RKO (cell line): Measurements from ENCODE around the gene KCNK4.

Experiments
- DNase-seq: peaks from one replicate; pipeline ENCODE4 v3.0.0-alpha.2; 2016; ENCODE audit warnings: low spot score

KCNK4 gene

DNA sequence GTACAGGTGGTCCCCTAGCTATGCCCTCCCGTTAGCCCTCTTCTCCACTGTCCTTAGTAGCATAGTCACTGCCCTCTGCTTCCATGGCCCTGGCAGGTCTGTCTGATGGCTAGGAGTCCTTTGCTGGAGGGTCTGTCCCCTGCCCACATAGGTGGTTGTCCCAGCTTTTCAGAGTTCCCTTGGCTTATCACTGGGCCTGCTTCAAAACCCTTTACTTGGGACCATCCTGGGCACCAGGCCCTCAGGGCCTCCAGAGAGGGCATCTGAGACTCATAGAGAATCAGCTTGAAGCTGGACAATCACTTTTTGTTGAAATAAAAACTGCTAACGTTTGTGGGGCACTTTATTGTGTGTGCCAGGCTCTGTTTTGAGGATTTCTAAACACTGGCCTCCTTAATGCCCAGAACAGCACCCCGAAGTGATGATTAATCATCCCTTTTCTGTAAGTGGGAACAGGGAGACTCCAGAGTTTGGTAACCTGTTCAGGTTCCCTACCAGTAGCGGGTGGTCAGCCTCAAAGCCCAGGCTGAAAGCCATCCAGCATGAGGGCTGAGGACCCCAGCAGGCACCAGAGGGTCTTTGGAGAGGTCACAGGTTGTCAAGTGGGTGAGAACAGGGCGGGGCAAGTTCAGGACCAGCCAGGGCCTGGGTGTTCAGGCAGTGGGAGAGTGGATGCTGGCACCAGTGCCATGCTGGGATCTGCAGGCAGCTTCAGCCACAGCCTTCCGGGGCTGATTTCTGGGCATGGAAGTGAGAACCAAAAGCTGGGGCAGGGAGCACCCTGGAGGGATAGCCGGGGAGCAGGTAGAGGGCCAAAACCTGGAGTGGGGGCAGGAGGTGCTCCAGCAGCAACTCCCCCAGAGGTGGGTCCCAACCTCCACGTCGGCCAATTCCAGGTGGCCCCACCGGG, 495 bp upstream of the KCNK4 start:
- no peak for DNase-seq

DNA sequence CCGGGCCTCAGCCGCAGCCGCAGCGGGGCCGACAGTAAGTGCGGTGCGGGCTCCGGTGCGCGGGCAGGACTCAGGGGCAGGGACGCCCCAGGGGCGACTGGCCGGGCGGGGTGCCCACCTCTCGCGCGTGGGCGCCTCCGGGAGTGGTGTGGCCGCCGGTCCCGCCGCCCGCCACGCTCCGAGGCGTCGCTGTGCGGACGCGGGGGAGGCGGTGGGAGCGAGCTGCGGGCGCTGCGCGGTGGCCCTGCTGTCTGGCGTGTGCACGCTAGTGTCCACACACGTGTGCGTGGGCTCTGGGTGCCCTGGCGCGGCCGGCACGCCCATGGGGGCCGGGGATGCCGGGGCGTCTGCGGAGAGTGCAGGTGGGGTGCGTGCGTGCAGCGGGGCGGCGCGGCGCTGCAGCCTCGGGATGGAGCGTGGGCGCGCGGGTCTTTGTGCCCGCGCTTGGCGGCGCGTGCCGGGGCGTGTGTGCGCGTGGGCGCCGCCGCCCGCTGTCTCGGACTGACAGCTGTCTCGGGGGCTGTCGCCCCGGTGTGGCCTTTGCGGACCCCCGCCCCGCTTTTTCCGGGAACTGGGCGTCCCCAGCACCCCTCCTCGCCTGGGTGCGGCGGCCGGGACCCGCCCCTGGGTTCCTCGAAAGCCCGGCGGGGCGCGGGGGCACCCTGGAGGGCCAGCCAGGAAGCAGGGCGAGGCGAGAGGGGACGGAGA, 804 bp downstream of the KCNK4 start:
- no peak for DNase-seq

DNA sequence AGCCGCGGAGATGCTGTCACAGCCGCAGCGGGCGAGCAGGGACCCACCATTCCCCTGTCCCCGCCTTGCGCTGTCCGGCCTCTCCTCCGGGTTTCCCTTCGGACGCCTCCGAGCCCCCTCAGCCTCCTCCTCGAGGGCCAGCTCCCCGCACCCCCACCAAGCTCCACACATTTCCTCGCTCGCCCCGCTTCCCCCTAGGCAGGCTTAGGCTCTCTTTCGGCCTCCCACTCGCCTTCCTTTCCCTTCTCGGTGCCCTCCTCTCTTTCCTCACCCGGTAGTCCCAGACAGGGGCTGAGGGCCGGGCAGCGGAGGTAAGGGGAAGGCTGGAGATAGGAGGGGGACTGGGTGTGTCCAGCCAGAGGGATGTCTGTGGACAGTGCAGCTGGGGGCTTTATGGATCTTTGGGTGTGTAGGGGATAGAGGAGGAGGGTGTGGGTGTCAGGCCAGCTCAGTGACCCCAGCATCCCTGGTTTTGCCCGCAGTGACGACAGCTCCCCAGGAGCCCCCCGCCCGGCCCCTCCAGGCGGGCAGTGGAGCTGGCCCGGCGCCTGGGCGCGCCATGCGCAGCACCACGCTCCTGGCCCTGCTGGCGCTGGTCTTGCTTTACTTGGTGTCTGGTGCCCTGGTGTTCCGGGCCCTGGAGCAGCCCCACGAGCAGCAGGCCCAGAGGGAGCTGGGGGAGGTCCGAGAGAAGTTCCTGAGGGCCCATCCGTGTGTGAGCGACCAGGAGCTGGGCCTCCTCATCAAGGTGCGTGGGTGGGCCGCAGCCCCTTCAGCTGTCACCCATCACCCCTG, 1.6 kb downstream of the KCNK4 start:
- no peak for DNase-seq

DNA sequence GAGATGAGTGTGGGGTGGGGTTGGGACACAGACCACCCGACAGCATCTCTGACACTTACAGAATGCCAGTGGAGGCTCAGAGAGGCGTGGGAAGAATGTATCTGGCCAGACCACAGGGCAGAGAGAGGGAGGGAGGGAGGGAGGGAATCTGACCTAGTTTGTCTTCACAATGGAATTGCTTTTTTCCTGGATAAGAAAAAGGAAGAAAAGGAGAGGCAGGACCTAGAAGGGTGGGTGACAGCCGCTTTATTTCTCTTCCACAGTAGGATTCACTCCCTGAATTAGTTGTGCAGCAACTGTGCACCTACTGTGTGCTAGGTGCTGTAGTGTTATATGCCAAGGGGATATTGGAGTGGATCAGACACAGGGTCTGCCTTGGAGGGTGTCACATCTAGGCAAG, 3.7 kb downstream of the KCNK4 start:
- no peak for DNase-seq

DNA sequence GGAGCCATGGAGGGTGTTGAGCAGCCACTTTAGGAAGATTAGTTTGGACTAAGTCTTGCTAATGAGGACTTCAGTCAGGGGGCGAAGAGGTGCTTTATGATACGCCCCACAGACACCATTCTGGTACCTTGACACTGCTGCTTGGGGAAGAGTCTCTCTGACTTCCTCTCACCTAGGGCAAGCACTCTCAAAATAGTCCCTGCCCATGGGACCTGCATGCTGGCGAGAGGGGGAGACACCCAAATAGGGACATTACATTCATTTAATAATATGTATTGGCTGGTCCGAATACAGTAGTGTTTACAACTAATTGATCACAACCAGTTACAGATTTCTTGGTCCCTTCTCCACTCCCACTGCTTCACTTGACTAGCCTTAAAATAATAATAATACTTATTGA, 4.7 kb downstream of the KCNK4 start:
- DNase-seq = no peak

DNA sequence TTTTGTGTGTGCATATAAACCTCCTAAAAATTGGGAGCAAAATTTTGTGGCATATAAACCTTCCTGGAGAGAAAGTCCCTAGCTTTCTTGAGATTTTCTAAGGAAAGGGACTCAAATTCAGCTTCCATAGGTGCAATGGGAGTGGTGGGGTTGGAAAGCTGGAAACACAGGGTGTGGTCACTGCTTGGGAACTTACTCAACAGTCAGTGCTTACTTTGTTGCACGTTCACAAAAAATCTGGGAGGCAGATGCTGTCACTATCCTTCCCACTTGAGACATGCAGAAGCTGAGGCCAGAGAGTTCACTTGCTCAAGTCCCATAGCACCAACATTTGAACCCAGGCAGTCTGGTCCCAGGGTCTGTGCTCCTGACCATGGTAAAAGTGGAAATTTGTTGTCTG, 5.1 kb downstream of the KCNK4 start:
- DNase-seq = no peak

DNA sequence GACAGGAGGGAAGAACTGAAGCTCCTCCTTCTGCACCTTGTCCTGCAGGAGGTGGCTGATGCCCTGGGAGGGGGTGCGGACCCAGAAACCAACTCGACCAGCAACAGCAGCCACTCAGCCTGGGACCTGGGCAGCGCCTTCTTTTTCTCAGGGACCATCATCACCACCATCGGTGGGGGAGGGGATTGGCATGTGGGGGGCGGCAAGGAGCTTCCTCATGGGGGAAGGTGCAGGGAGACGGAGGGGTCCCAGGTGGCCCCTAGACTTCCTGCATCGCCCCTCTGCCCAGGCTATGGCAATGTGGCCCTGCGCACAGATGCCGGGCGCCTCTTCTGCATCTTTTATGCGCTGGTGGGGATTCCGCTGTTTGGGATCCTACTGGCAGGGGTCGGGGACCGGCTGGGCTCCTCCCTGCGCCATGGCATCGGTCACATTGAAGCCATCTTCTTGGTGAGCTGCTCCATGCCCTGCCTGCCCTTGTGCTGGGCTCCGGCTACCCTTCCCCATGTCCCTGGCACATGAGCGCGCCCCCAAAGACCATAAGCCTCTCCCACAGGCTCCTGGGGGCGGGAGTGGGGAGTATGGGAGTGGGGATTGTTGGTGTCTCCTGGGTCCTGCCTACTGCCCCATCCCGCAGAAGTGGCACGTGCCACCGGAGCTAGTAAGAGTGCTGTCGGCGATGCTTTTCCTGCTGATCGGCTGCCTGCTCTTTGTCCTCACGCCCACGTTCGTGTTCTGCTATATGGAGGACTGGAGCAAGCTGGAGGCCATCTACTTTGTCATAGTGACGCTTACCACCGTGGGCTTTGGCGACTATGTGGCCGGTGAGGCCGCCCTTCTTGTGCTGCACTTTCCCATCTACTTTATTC, 6.0 kb downstream of the KCNK4 start:
- no peak for DNase-seq

DNA sequence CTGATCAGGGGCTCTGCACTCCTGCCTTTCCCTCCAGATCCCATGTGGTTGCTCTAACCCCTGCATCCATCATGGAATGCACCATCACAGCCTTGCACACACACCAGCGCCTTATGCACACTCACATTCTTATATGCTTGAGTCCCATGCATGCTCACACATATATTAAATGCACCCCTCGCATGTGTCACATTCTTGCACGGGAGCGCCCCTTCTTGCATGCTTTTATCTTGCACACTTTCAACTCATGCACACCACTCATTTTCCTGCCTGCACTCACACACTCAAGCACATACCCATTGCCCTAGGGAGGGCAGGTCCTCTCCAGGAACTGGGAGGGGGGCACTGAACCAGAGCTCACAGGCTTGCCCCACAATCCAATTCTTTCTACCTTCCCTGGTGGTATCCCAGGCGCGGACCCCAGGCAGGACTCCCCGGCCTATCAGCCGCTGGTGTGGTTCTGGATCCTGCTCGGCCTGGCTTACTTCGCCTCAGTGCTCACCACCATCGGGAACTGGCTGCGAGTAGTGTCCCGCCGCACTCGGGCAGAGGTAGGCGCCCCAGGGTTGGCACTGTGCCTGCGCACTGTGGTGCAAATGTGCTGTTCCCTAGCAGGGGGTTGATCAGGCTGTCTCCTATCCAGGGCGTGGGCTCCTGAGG, 6.7 kb downstream of the KCNK4 start:
- DNase-seq = no peak

DNA sequence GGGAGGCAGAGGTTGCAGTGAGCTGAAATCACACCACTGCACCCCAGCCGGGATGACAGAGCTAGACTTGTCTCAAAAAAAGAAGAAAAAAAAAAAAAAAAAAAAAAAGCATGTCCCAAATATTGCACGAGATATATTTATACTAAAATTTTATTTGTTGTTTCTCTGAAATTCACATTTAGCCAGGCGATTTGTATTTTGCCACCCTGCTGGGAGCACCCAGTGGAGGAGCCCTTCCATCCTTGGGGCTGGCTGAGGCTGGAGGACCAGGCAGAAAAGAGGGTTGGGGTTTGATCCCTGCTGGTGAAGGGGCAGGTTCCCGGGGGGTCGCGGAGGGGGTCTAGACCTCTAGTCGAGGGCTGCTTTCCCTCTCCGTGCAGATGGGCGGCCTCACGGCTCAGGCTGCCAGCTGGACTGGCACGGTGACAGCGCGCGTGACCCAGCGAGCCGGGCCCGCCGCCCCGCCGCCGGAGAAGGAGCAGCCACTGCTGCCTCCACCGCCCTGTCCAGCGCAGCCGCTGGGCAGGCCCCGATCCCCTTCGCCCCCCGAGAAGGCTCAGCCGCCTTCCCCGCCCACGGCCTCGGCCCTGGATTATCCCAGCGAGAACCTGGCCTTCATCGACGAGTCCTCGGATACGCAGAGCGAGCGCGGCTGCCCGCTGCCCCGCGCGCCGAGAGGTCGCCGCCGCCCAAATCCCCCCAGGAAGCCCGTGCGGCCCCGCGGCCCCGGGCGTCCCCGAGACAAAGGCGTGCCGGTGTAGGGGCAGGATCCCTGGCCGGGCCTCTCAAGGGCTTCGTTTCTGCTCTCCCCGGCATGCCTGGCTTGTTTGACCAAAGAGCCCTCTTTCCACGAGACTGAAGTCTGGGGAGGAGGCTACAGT, 8.1 kb downstream of the KCNK4 start:
- no peak for DNase-seq

DNA sequence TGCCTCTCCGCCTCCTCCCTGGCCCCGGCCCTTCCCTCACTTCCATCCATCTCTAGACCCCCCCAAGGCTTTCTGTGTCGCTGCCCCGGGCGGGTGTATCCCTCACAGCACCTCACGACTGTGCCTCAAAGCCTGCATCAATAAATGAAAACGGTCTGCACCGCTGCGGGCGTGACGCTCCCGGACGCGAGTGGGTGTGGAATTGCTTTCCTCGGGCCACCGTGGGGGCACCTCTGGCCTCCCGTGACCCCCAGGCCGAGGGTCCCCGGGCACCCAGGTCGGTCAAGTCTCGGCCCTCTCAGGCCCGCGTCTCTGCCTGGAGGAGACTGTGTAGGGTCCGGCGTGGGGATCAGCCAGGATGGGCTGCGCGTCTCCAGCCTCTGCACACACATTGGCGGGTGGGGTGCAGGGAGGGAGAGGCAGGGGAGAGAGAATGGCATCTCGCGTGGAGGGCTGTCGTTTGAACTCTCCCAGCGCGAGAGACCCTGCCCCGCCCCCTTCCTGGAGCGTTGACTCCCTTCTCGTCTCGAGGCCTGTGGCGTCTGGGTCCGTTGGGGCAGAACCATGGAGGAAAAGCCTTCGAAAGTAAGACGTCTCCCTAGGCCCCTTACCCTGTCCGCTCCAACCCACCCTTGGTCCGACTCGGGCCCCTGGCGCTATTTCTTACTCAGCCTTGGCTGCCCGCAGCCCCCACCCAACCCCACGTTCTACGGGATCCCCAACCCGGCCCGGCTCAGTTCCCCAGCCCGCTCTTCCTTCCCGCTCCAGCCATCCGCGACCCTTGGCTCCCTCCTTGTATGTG, 8.9 kb downstream of the KCNK4 start, which contains the start of gene CATSPERZ:
Gene CATSPERZ (plus strand): TSS at position 512 of the 802 bp plus-strand sequence. CDS start 53 bp downstream, at position 565.
- no peak for DNase-seq

DNA sequence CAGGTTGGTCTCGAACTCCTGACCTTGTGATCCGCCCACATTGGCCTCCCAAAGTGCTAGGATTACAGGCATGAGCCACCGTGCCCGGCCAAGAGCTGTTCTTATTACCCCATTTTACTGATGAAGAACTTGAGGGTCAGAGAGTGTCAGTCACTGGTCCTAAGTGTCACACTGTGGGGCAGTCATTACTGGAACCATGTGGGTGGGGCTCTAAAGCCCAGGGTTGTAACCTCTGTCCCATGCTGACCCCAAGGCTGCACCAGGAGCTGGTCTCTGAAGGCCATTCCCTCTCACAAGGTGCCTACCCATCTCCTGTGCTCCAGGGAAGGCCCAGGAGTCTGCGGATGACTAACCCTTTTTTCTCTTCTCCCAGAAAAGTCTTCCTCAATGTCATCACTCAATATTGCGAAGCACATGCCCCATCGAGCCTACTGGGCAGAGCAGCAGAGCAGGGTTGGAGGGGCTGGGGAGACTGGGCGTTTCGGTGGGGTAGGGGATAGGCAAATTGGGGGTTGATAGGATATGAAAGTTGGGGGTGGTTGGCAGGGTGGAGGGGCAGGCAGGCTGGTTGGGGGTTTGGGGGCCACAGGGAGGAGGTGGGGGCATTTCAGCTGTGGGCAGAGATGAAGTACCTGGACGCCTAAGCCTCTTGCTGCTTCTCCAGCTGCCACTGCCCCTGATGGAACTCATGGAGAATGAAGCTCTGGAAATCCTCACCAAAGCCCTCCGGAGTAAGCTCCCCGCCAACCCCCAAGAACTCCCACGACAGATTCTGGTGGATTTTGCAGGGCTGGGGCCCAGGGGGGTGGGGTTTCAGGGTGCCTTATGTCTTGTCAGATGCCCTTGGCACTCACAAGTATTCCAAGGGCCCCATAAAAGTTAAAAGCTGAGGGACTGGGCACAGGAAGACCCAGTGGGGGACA, 12.3 kb downstream of the KCNK4 start:
- no peak for DNase-seq

DNA sequence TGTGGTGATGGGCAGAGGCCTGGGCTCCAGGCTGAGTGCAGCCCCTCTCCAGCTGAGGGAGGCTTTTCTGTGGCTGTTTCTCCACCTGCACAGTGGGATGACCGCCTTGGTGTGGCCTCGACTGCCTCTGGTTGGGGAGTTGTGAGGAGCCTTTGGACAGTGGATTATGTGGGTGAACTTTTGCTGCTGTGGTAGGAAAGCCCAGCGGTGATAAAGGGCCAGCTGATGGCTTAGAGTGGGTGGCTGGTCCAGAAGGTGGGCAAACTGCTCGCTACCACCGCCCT, 12.9 kb downstream of the KCNK4 start:
- no peak for DNase-seq

DNA sequence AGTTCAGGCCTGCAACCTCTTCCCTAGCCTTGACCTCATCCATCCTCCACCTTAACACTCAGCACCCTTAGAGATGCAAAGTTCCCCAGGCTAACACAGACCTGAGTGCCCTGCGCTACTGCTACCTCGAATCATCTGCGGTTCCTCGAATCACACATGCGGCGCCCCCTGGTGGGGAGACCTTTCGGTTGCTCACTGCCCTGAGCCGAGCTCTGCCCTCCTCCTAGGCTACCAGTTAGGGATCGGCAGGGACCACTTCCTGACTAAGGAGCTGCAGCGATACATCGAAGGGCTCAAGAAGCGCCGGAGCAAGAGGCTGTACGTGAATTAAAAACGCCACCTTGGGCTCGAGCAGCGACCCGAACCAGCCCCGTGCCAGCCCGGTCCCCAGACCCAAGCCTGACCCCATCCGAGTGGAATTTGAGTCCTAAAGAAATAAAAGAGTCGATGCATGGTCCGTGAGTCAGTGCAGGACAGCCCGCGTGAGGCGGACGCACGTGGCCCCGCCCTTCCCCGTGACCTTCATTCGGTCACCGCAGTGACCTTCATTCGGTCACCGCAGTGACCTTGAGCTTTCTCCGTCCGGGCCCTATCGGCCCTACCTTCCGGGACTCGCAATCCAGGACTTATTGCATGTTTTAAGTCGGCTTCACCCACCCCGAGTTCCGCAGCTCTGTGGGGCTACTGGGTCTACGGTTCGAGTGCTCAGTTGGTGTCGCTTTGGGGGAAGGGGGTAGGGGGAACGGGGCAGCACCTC, 13.4 kb downstream of the KCNK4 start:
- DNase-seq = peak; percentile 93

DNA sequence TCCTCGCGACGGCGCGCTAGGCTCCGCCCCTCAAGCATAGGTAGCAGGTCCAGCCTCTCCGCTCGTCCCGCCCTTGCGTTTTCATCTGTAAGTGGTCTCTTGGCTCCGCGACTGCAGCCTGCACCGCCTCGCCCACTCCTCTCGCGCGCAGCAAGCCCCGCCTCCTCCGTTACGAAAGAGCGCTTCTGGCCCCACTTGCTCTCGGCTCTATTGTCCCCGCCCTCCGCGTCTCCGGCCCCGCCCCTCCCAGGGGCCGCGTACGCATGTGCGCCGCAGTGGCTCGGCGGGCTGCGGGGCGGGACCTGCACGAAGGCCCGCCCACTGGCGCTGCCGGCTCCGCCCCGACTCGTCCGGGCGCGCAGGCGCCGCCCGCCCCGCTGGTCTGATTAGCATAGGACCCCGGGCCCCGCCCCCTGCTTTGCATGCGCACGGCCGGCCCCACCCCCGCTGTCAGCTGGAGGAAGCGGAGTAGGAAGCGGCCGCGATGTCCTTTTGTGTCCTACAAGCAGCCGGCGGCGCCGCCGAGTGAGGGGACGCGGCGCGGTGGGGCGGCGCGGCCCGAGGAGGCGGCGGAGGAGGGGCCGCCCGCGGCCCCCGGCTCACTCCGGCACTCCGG, 14.1 kb downstream of the KCNK4 start, which contains the start of gene ESRRA:
Gene ESRRA (plus strand): TSS at position 450 of the 616 bp plus-strand sequence. CDS start 1,656 bp downstream, outside the sequence.
- DNase-seq = peak; percentile 96

DNA sequence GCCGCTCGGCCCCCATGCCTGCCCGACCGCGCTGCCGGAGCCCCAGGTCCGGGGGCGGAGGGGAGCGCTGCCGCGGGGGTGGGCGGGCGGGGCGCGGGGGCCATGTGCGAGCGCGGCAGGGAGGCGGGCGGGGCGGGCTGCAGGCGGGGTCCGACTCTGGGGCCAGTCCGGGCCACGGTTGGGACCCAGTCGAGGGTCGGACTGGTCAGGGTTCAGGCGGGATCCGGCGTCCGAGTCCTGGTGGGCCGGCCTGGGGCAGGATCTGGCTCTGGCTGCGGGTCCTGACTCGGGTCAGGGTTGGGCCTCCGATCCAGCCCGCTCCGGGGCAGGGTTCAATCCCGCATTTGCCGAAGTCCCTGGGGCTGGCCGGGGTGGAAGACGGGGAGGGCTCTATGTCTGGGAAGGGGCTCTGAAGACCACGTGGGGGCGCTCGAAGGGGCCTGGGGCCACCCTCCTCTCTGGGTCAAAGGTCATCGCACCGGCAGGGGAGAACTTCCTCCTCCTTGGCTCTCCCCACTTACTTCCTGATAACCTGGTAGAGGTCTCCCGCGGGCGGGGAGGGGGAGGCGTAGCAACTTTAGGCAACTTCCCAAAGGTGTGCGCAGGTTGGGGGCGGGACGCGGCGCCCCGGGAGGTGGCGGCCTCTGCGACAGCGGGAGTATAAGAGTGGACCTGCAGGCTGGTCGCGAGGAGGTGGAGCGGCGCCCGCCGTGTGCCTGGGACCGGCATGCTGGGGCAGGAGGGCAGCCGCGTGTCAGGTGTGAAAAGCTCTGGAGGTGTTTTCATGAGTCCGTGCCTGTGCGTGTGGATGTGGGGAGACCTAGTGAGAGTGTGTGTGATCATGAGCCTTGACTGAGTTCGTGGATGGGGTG, 14.8 kb downstream of the KCNK4 start:
- DNase-seq = peak; percentile 63

DNA sequence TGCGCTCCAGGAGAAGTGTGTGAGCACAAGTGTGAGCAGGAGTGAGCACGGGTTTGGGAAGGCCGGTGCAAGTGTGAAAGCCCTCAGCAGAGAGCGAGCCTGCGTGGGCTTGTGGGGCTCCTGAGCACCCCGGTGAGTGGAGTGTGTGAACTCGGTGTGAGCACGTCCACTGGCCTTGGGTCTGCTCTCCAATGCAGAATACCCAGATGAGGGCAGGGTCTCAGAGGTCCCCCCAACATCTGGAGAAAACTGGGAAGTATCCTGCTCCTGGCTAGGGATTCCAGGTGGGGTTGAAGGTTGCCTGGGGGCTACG, 15.4 kb downstream of the KCNK4 start:
- DNase-seq = no peak
